ENCODE results near the gene CIAO1.

DNA sequence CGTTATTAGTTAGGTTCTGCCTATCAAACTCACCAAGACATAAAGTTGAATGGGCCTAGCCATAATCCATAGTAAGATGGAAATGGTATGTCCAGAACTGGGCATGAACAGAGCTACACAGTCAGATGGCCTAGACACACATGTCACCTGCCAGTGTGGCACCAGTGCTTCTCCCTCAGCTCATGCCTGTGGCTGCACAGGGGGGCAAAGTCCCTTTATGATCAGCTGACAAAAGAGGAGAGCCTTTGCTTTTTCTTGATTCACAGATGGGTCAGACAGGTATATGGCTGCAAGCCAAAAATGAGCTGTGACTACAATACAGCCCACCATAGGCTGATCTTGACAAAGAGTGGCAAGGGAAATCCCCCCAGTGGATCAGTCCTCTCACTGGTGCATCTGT is 29.1 kb upstream of the CIAO1 start:
- TF ChIP-seq POLR2A (IDR thresholded peaks at IDR 0.05) (no peak), EP300 (IDR thresholded peaks at IDR 0.05) (no peak)
- TF ChIP-seq, protein P1, sequence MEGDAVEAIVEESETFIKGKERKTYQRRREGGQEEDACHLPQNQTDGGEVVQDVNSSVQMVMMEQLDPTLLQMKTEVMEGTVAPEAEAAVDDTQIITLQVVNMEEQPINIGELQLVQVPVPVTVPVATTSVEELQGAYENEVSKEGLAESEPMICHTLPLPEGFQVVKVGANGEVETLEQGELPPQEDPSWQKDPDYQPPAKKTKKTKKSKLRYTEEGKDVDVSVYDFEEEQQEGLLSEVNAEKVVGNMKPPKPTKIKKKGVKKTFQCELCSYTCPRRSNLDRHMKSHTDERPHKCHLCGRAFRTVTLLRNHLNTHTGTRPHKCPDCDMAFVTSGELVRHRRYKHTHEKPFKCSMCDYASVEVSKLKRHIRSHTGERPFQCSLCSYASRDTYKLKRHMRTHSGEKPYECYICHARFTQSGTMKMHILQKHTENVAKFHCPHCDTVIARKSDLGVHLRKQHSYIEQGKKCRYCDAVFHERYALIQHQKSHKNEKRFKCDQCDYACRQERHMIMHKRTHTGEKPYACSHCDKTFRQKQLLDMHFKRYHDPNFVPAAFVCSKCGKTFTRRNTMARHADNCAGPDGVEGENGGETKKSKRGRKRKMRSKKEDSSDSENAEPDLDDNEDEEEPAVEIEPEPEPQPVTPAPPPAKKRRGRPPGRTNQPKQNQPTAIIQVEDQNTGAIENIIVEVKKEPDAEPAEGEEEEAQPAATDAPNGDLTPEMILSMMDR (IDR thresholded peaks at IDR 0.05): no peak
